Esophagus squamous epithelium (tissue), 4 donors: ENCODE data around the gene RNF213.

Experiments used
- CTCF ChIP-seq, 6 experiments: fragments of 450-650 bp in 4 of 6; fragments of 200-600 bp in 2 of 6; sonication (generic) in 2 of 6; IDR thresholded peaks; one replicate each; pipeline ENCODE4 v1.5.1; 2016 to 2019; ENCODE audit warnings: antibody characterized with exemption in 6 of 6, mild to moderate bottlenecking in 4 of 6, moderate library complexity in 4 of 6
- POLR2A ChIP-seq, 4 donors: fragments of 450-650 bp; IDR thresholded peaks; one replicate each; pipeline ENCODE4 v1.6.1; 2017; ENCODE audit warnings: antibody characterized with exemption in 4 of 4, mild to moderate bottlenecking in 4 of 4, moderate library complexity in 3 of 4

DNA sequence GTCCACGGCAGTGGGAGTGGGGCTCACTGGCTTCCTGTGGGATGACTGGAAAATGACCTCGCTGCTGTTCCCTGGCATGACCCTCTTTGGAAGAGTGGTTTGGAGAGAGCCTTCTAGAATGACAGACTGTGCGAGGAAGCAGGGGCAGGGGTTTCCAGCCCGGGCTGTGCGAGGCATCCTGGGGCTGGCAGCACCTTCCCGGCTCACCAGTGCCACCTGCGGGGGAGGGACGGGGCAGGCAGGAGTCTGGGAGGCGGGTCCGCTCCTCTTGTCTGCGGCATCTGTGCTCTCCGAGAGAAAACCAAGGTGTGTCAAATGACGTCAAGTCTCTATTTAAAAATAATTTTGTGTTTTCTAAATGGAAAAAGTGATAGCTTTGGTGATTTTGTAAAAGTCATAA is 7.8 kb upstream of the RNF213 start:
- TF ChIP-seq POLR2A (IDR thresholded peaks at IDR 0.05) (no peak), CTCF (IDR thresholded peaks at IDR 0.05) (peak; percentile 56 to 87 (median 74))
